Measurements from ENCODE around the gene SYN1.
A peak's percentile ranks its signal among the peaks of the same experiment; 100 is the strongest.

The SYN1 gene

DNA sequence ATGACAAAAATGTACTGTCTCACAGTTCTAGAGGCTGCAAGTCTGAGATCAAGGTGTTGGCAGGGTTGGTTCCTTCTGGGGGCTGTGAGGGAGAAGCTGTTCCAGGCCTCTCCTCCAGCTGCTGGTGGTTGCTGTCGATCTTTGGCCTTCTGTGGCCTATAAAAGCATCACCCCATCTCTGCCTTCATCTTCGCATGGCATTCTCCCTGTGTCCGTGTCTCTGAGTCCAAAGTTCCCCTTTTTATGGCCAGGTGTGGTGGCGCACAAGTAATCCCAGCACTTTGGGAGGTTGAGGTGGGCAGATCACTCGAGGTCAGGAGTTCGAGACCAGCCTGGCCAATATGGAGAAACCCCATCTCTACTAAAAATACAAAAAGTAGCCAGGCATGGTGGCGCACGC is 90.1 kb downstream of the SYN1 start:
- Histone ChIP-seq H3F3A (ENCODE audit: insufficient read depth) (no peaks in the 10 kb centered on the region), H3K4me2 (ENCODE audit: low read depth, low read length, poor library complexity, severe bottlenecking) (no peak overlapping the region), H3K27ac (ENCODE audit: low read depth, low read length) (no peak overlapping the region), H3K9me3 (ENCODE audit: insufficient read depth, low read length) (no peaks in the 10 kb centered on the region), H3K27me3 (ENCODE audit: low read length) (no peaks in the 10 kb centered on the region), H3K79me2 (ENCODE audit: insufficient read depth, low read length) (no peaks in the 10 kb centered on the region), H4K20me1 (ENCODE audit: low read depth, low read length) (no peaks in the 10 kb centered on the region), H3K9me2 (replicated peaks; ENCODE audit: insufficient read depth, low read length) (no peaks in the 10 kb centered on the region), H3K4me3 (ENCODE audit: insufficient read depth, low read length, poor library complexity, severe bottlenecking) (no peak overlapping the region), H3K36me3 (ENCODE audit: low read length) (no peaks in the 10 kb centered on the region), H2AFZ (ENCODE audit: low read depth, low read length, severe bottlenecking) (no peak overlapping the region), H3K9ac (ENCODE audit: low read length) (no peak overlapping the region)
- TF ChIP-seq, protein P1, sequence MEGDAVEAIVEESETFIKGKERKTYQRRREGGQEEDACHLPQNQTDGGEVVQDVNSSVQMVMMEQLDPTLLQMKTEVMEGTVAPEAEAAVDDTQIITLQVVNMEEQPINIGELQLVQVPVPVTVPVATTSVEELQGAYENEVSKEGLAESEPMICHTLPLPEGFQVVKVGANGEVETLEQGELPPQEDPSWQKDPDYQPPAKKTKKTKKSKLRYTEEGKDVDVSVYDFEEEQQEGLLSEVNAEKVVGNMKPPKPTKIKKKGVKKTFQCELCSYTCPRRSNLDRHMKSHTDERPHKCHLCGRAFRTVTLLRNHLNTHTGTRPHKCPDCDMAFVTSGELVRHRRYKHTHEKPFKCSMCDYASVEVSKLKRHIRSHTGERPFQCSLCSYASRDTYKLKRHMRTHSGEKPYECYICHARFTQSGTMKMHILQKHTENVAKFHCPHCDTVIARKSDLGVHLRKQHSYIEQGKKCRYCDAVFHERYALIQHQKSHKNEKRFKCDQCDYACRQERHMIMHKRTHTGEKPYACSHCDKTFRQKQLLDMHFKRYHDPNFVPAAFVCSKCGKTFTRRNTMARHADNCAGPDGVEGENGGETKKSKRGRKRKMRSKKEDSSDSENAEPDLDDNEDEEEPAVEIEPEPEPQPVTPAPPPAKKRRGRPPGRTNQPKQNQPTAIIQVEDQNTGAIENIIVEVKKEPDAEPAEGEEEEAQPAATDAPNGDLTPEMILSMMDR (IDR thresholded peaks at IDR 0.05; ENCODE audit: insufficient read depth, low read length, poor library complexity, severe bottlenecking), result no peak
- no peak for TF ChIP-seq EZH2phosphoT487 (conservative IDR thresholded peaks at IDR 0.05; ENCODE audit: low read length)

DNA sequence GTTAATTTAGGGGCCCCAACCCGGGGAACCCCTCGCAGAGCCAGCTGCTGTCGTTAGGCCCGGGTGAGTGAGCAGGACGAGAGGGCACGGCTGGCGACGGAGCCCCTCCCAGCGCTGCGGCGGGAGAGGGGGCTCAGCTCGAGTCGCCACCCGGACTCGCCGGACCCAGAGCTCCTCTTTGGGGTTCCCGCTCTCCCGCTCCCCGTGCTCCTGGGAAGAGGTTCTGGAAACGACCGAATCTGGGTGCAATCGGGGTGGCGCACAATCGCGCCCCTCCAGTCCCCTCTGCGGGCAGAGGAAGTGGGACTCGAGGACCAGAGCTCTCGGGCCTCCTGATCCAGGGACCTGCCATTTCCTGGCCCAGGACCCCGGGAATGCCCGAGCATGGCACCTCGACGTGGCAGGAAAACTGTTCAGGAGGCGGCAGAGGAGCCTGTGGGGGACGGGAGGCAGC is 95.9 kb downstream of the SYN1 start:
- no peaks in the 10 kb centered on the region for H3K9me2 ChIP-seq (replicated peaks; ENCODE audit: insufficient read depth, low read length)
- H3F3A ChIP-seq (ENCODE audit: insufficient read depth), result no peaks in the 10 kb centered on the region
- peak overlapping the region; percentile 52 for H3K4me3 ChIP-seq (ENCODE audit: insufficient read depth, low read length, poor library complexity, severe bottlenecking)
- no peak for TF ChIP-seq EZH2phosphoT487 (conservative IDR thresholded peaks at IDR 0.05; ENCODE audit: low read length)
- peak overlapping the region; percentile 62 for H3K9ac ChIP-seq (ENCODE audit: low read length)
- H3K4me2 ChIP-seq (ENCODE audit: low read depth, low read length, poor library complexity, severe bottlenecking), result peak overlapping the region; percentile 77
- H2AFZ ChIP-seq (ENCODE audit: low read depth, low read length, severe bottlenecking), result peak overlapping the region; percentile 86
- H3K36me3 ChIP-seq (ENCODE audit: low read length), result no peaks in the 10 kb centered on the region
- no peak overlapping the region for H3K27ac ChIP-seq (ENCODE audit: low read depth, low read length)
- H4K20me1 ChIP-seq (ENCODE audit: low read depth, low read length), result no peaks in the 10 kb centered on the region
- H3K79me2 ChIP-seq (ENCODE audit: insufficient read depth, low read length), result no peaks in the 10 kb centered on the region
- no peaks in the 10 kb centered on the region for H3K27me3 ChIP-seq (ENCODE audit: low read length)
- no peaks in the 10 kb centered on the region for H3K9me3 ChIP-seq (ENCODE audit: insufficient read depth, low read length)

DNA sequence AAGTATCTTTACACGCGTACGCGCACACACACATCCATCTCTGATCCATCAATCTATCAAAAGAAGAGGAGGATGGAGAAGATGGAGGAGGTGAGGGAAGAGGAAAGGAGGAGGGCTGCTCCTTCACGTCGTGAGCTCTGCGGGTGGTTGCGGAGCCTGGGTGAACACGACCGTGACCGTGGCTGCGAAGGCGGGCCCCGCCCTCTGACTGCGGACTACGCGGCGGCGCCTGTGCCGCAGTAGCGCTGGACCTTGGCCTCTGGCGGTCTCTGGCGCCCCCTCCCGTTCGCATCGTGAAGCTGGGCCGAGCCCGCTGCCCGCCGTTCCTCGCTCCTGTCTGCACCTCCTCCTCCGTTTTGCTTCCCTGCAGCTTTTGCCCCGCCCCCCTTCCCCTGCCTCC is 96.4 kb downstream of the SYN1 start:
- H3K4me3 ChIP-seq (ENCODE audit: insufficient read depth, low read length, poor library complexity, severe bottlenecking), result peak overlapping the region; percentile 52
- peak overlapping the region; percentile 77 for H3K4me2 ChIP-seq (ENCODE audit: low read depth, low read length, poor library complexity, severe bottlenecking)
- H3K27me3 ChIP-seq (ENCODE audit: low read length), result no peaks in the 10 kb centered on the region
- TF ChIP-seq, protein P1 (IDR thresholded peaks at IDR 0.05; ENCODE audit: insufficient read depth, low read length, poor library complexity, severe bottlenecking), result peak; percentile 28
- TF ChIP-seq EZH2phosphoT487 (conservative IDR thresholded peaks at IDR 0.05; ENCODE audit: low read length), result no peak
- no peaks in the 10 kb centered on the region for H3K79me2 ChIP-seq (ENCODE audit: insufficient read depth, low read length)
- no peaks in the 10 kb centered on the region for H3K36me3 ChIP-seq (ENCODE audit: low read length)
- H3K9ac ChIP-seq (ENCODE audit: low read length), result peak overlapping the region; percentile 62
- no peaks in the 10 kb centered on the region for H4K20me1 ChIP-seq (ENCODE audit: low read depth, low read length)
- H2AFZ ChIP-seq (ENCODE audit: low read depth, low read length, severe bottlenecking), result peak overlapping the region; percentile 86
- no peaks in the 10 kb centered on the region for H3K9me2 ChIP-seq (replicated peaks; ENCODE audit: insufficient read depth, low read length)
- no peak overlapping the region for H3K27ac ChIP-seq (ENCODE audit: low read depth, low read length)
- no peaks in the 10 kb centered on the region for H3K9me3 ChIP-seq (ENCODE audit: insufficient read depth, low read length)
- no peaks in the 10 kb centered on the region for H3F3A ChIP-seq (ENCODE audit: insufficient read depth)

Data from SU-DHL-6 (cell line).